ENCODE measurements around the gene ZNF668.

DNA sequence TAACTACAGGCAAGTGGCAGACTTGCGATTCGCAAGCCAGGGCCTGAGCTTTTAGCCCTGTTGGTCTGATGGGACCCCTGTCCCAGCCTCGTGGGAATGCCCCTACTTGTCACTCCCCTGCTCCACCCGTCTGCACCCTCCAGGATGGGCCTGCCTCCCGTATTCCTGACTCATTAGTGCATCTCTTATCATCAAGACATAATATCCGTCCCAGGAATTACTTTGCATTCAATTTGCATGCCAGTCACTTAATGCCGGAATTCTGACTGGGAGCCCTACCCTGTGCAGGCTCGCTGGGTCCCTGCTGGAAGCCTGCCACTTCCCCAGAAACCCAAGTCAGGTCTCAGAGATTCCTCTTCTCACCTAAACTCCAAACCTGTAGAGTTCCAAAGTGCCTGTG lies 11.4 kb upstream of the ZNF668 start:
- TF ChIP-seq ZNF274 (IDR thresholded peaks at IDR 0.05; ENCODE audit: low read depth, low read length): no peak
- TF ChIP-seq YY1 (IDR thresholded peaks at IDR 0.05; ENCODE audit: insufficient read depth, insufficient read length): no peak
